ENCODE measurements around the gene CERK.

CERK gene

DNA sequence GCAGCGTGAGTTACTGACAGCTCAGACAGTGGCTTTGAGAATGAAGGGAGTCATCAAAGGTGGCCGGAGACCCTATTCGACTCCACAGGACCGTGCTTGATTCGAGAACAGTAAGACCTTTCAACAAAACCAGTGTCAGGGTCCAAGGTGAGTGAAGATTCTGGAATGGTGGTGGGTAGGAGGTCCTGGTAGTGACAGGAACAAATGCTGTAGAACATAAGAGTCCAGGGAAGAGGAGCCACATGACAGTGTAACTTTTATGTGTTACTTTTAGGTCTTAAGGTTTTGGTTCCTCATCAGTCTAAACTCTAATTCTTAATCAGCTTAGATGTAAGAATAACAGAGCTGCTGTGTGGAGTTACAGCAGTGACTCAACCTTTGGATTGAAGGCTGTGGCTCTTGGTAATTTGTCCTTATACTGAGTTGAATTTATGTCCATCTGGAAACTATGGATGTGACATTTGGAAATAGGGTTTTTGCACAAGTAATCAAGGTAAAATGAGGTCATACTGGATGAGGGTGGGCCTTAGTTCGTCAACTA, 26.2 kb upstream of the CERK start:
- DNase-seq, result no peak

DNA sequence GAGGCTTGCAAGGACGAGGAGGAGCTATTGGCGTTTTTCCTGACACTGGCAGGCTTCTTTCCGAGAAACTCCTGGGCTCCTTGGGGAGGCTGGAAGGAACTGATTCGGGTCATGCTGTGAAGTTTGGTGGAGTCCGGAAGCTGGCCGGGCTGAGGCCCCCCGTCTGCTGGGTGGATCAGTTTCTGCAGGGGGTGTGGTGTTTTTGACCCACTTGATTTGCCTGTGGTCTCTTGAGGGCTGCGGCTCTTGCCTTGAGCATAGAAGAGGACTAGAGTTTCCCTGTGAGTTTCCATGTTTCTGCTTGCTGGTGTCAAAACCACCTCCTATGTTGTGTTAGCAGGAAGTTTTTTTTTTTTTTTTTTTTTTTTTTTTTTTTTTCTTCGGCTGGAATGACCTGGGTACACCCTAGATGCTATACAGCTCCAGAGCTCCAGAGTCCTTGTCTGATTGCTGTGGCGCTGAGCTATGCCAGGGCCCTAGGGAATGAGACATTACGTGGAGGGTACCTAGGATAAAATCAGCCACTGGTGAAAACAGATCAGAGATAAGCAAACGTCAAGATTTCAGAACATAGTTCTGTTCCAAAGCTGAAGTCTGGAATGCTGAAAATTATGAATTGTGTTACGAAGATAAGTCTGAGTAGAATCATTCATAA, 25.1 kb upstream of the CERK start:
- peak in 1 of 2 donors; percentile 23 for DNase-seq

DNA sequence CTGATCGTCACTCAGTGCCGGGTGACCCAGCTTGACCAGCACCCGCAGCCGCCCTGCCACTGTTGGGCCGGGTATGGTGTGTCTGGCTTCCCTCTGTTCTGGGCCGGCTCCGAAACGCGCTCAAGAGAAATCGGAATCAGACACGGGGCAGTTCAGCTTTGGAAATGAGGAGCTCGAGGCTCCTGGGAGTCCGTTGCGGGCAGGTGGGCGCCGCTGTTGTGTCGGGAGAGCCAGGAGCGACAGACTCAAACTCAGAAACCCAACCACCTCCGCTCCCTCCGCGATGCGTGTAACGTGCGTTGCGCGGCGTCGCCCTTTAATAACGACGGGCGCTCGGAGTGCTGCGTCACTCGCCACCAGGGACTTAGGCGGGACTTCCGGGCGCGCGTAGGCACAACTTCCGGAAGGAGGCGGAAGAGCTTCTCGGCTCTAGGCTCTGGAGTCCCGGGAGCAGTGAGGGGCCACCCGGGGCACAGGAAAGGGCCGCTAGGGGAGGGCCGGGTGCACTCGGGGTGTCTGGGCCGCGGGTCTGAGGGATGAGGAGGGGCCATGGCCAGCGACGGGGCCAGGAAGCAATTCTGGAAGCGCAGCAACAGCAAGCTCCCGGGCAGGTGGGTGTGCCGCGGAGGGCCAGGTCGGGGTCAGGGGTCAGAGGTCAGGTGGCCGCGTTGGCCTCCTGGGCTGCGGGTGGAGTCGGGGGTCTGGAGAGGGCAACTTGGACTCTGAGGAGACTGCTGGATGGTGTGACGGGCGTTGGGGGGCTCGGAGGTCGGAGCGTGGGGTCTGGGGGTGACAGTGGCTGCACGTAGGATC, 24.4 kb upstream of the CERK start, which contains the start of gene TBC1D22A:
Gene TBC1D22A, plus strand, starts transcription at position 413 of the 813 bp plus-strand sequence. Its CDS starts 137 bp downstream, at position 550.
- peak; percentile 92 to 95 for DNase-seq

DNA sequence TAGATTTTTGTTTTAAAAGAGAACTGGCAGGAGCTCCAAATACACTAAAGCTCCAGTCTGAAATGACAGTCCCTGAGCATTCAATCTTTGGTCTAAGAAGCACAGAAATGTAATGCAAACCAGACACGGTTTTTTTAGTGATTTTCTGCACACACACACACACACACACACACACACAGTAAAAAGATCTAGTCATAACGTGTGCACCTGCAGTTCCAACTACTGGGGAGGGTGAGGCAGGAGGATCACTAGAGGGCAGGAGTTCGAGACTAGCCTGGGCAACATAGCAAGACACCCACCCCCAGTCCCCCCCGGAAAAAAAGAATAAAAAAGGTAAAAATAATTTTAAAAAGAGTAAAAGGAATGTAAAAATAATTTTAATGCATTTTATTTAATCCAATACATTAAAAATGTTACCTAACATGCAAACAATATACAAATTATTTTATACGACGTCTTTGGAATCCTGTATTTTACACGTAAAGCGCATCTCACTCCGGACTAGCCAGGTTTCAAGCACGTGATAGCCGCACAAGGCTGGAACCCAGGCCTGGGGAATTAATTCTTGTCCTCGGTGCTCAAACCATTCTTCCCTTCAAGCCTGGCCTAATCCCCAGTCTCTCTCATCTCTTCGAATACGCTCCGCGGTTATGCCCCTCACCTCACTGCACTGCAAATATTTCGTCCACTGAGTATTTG, 23.6 kb upstream of the CERK start:
- no peak for DNase-seq

DNA sequence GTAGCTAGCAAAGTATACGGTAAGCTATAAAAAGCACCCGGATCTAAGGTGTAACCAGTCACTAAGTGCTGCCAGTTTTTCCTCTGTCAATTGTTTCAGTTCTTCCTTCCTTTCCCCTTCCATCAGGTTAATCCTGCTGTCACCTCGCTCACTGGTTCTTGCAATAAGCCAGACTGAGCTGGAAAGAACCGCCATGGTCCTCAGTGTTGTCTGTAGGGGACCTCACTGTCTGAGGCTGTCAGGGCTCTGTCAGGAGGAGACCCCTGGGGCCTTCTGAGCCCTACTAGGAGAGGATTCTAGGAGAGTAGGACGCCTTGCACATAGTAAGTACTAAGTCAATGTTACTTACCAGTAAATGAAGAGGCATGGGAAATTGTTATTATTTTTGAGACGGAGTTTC, 23.0 kb upstream of the CERK start:
- DNase-seq, result no peak

DNA sequence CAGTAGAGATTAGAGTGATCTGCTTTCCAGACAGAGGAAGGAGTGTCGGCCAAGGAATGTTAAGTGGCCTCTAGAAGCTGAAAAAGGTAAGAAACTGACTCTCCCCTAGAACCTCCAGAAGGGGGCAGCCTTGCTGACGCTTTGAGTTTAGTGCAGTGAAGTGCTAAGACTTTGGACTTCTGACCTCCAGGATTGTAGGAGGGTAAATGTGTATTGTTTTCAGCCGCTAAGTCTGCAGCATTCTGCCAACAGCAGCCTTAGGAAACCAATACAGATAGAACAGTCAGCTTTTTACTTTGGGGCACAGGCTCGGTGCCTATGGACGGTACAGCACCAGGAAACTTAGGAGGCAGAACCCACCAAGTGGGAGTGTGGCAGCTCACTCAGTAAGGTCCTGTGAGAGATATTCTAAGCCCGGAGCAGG, 20.8 kb upstream of the CERK start:
- peak; percentile 44 to 61 for DNase-seq

DNA sequence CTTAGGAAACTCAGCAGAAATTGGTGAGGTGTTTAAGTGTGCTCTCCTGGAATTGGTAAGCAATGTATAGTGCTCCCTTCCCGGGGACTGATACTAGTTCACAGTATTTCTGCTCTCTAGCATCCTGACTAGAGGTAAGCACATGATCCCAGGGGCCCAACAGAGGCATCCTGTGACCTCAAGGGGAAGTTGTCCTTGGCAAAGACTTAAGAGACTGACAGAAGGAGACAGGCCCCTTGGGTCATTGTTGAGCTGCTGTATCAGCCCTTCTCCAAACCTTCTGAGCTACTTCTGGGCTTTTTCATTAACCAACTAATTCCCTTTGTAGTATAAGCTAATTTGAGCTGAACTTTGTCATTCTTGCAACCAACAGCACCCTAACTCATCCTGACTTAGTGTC, 20.1 kb upstream of the CERK start:
- no peak for DNase-seq

DNA sequence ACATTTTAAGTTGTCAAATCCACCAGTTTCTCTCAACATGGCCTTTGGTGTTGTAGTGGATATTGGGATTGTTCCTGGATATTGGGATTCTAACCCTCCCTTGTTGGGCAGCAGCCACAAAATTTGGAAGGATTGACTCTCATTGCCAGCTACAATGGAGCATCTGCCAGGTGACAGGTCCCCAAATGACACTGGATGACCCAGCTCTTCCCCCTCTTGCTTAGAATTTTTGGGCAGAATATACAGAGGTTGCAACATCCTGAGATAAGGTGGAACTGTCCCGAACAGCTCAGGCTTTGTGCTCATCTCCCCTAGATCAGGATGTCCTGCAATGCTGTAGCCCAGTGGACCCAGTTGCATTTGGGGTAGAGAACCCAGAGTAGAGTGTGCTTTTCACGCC, 19.1 kb upstream of the CERK start:
- no peak for DNase-seq

DNA sequence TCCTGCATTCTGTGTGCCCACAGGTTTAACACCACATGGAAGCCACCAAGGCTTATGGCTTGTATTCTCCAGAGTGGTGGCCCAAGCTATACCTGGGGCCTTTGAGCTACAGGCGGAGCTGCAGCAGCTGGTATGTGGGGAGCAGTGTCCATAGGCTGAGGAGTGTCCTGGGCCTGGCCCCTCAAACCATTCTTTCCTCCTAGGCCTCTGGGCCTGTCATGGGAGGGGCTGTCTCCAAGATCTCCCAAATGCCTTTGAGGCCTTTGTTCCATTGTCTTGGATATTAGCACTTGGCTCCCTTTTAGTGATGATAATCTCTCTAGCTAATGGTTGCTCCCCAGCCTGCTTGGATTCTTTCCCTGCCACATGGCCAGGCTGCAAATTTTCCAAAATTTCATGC, 18.0 kb upstream of the CERK start:
- no peak for DNase-seq

DNA sequence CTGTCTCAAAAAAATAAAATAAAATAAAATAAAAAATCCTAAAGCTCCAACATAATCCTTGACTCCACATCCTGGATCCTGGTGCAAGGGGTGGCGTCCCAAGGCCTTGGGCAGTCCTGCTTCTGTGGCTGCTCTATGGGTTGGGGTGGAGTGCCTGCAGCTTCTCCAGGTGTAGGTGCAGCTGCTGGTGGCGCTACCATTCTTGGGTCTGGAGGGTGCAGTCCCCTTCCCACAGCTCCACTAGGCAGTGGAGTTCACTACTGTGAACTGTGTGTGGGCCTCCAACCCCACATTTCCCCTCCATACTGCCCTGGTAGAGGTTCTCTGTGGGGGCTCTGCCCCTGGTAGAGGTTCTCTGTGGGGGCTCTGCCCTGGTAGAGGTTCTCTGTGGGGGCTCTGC, 17.5 kb upstream of the CERK start:
- no peak for DNase-seq

DNA sequence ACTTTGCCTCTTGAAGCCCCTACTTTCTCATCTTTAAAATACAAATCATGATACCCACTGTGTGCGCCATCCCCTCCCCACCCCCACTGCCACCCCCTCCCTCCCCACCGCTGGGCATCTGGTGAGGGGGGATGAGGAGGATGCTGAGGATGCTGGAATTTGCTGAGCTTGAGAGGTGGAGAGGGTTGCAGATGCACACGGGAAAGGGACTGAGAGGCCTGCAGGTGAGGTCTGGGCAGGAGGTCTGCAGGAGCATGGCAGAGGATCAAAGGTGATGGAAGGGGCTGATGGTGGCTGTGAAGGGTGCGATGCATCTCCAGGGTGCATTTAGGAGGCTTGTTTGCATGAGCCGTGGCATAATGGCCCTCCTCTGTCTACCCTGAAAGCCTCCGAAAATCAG, 16.8 kb upstream of the CERK start:
- no peak for DNase-seq

DNA sequence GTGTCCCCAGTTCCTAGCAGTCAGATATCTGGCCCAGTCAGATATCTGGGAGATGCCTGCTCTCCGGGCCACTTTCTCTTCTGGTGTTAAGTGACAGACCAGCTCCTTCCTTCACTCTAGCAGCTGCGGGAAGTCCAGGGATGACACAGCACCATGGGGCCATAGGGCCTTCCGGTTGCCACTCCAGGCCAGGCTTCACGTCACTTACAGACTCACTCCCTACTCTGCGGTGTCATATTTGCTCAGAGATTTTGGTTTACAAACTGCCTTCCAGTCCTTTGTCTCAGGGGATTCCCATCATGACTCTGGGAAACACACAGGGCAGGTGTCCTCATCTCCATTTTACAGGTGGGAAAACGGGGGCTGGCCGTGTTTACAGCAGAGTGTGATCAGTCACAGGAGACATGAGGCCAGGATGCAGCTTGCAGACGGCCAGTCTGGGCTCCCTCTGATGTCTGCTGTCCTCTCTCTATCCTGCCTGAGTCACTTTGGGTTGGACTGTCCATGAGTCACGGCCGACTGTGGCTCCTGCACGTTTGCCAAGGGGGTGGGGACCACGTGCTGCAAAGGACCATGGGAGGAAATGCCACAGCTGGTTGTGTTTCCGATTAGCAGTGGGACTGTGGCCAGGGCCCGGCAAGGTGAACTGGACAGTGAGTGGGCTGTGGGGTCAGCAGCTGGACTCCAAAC, 16.2 kb upstream of the CERK start:
- DNase-seq, result peak in 1 of 2 donors; percentile 30

DNA sequence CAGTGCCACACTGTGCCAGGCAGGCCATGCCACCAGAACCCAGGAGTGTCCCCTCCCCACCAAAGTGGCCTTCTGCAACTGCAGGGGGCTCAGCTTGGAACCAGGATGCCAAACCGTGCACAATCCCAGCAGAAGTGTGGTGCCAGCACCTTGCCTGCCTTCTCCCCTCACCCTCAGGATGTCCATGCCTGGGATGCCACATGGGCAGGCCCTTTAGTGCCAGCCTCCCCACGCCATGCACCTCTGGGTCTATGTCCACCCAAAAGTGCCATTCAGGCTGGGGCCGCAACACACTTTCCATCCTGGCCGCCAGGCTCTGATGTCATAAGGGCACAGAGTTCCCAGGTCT, 15.7 kb upstream of the CERK start:
- DNase-seq, result no peak

DNA sequence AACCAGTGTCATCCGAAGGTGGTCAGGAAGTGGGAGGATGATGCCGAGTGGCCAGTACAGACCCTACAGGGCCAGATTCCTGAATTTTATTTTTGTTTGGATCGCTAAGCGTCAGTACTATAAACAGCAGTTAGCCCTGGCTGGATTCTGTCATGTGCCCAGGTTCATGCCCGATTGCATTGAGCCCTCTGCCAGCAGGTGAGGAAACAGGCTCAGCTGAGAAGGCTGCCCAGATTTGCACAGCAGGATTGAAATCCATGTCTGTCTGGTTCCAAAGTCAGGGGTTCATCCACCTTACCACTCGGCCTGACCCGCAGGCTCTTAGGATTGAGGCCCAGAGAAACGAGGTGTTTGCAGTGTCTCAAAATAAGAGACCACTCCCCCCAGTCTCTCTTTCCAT, 15.3 kb upstream of the CERK start:
- DNase-seq, result no peak

DNA sequence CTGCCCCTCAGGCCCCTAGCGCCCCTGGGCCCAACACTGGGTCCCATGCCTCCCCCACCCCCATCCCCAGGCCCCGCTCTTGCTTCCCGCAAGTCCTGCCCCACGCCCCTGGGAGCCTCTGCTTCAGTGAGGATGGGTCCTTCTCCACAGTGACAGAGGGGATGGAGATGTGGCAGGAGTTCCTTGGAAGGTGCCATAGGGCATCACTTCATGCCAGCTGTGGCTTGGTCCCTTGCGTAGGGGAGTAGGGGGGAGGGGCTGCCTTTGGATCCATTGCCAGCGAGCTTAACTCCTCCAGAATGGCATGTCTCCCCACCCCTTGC, 14.9 kb upstream of the CERK start:
- DNase-seq, result no peak

DNA sequence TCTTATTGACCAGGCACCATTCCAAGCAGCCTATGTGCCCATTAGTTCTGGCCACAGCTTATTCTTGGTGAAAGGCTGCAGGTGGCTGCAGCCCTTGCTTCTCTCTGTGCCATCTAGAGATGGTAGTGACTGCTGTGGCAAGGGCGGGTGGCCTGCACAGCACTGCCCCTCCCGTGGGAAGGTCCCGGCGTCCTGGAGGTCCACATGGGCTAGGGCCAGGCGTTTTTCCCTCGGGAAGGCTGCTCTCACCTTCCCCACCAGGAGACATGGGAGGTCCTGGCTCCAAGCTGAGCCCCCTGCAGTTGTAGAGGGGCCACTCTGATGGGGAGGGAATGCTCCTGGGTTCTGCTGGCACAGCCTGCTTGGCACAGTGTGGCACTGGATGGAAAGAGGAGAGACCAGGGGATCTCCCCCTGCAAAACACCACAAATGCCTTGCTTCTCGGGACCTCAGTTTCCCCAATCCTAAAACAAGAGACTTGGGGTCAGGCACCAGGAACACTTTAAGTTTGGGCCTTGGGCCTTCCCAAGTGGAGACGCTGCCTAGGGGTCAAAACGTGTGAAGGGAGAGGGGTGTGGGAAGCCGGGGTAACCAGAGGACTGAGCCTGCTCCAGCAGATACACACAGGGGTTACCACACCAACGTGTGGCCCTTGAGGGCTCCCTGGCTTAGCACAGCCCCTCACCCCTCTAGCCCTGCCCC, 14.4 kb upstream of the CERK start:
- no peak for DNase-seq

DNA sequence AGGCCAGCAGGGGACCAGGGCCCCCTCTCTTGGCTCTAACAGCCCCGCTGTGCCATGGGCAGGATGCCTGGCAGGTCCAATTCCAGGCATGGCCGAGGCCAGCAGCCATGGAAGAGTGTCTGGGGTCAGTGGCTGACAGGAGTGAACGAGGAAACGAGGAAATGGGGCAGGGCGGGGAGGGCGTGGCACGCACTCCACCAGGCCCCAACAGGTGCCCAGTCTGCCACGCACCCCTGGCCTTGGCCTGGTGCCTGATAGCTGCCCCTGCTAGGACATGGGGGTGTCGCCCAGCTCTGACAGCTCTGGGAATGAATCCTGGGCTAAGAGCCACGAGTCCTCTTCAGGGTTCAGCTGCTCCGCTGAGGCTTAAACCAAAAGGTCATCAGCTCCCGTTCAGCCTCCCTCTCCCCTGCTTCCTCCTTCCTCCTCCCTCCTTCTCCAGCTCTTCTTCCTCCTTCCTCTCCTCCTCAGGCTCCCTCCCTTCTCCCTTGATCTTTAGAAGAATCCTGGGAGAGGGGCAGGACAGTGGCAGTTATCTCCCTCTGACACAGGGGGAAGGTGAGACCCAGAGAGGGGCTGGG, 12.9 kb upstream of the CERK start:
- DNase-seq, result no peak

DNA sequence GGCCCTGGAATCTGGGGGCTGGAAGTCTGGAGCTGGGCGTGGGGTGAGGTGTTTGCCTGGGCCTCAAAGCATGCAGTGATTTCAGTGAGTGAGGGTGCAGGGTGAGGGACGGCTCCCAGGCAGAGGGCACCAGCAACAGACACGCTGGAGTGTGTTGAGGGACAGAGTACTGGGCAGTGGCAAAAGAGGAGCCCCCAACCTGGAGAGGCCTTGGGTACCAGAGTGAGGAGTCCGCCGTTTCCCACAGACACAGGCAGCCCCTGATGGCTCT, 12.4 kb upstream of the CERK start:
- no peak for DNase-seq

DNA sequence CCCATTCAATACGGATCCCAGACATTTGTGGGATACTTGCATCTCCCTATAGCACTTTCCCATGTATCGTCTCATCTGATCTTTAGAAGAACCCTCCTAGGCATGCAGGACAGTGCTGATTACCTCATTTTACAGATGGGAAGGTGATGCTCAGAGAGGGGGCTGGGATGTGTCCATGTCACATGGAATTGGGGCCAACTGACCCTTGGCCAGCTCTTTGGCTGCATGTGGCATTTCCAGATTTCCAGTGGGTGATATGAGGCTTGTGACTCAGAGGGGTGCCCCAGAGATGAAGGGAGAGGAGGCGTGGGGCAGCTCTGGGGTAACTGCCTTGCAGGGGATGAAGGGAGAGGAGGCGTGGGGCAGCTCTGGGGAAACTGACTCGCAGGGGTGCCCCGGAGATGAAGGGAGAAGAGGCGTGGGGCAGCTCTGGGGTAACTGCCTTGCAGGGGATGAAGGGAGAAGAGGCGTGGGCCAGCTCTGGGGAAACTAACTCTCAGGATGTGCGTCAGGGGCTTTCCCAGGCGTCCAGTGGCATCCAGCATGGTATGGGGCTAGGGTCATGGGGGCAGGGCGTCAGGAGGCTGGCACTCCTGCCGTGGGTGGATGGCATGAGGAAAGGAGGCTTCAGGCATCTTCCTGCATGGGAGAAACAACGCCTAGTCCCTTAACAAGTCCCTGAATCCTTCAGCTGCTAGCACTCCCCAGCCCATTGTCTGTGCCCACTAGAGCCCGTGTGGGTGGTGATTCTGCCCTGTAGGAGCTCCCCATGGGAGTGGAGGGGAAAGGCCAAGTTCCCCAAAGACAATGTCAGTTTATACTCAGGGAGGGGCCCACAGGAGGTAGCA, 11.9 kb upstream of the CERK start:
- no peak for DNase-seq

DNA sequence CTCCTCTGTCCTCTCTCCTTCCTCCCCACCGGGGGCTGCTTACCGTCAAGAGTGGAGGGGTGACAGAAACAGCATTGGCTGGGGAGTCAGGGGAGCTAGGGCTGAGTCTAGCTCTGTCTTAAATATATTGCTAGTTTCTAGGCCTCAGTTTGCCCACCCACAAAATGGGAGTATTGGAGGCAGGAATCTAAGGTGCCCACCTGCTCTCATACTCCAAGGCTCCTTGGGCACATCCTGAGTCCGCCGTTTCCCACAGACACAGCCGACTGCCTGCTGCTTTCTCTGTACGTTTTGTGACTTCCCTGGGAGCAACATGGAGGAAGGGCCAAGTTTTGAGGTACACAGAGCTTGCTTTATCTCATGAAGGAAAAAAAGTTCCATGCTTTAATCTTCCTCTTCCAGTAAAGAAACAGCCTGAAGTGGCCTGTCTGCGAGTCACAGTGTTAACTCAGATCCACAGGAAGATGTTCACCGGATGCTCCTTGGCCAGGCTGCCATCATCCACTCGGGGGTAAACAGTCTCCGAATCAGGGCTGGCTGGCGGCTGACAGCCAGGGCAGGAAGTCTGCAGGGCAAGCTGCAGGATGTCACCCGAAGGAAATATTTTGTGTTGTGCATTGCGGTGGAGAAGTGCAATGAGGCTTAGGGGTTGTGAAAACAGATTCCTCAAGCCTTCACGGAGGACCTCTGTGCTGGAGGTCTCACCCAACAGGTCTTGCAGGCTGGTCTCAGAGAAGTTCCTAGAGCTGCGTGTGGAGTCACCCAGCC, 11.0 kb upstream of the CERK start:
- DNase-seq, result peak; percentile 45 to 57

Data from activated CD4-positive, alpha-beta T cell treated with anti-CD3 and anti-CD28 coated beads for 4 hours (primary cell).